ENCODE results near the gene IFITM5.

- TF ChIP-seq CTCF (IDR thresholded peaks at IDR 0.05; ENCODE audit: low read depth, low read length): no peak
- no peak for TF ChIP-seq EZH2phosphoT487 (IDR thresholded peaks at IDR 0.05; ENCODE audit: low read depth)
Measured at GRCh38 chr11:298406-299065, 790 bp downstream of the IFITM5 start.
